ENCODE data around the gene TNNT1.

The TNNT1 gene

DNA sequence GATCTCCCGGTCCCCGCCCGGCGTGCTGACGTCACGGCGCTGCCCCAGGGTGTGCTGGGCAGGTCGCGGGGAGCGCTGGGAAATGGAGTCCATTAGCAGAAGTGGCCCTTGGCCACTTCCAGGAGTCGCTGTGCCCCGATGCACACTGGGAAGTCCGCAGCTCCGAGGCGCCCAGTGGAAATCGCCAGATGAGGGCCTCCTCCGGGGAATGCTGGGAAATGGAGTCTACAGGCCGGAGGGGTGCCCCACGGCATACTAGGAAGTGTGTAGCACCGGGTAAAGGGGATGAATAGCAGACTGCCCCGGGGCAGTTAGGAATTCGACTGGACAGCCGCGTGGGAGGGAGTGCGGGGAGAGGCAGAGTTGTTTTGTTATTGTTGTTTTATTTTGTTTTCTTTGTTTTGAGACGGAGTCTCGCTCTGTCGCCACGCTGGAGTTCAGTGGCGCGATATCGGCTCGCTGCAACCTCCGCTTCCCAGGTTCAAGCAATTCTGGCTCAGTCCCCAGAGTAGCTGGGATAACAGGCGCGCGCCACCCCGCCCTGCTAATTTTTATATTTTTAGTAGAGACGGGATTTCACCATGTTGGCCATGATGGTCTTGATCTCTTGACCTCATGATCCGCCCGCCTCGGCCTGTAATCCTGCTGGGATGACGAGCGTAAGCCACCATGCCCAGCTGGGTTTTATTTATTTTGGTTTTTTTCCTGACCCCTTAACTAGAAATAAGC lies 31.2 kb downstream of the TNNT1 start (continued):
- TF ChIP-seq, protein P1, sequence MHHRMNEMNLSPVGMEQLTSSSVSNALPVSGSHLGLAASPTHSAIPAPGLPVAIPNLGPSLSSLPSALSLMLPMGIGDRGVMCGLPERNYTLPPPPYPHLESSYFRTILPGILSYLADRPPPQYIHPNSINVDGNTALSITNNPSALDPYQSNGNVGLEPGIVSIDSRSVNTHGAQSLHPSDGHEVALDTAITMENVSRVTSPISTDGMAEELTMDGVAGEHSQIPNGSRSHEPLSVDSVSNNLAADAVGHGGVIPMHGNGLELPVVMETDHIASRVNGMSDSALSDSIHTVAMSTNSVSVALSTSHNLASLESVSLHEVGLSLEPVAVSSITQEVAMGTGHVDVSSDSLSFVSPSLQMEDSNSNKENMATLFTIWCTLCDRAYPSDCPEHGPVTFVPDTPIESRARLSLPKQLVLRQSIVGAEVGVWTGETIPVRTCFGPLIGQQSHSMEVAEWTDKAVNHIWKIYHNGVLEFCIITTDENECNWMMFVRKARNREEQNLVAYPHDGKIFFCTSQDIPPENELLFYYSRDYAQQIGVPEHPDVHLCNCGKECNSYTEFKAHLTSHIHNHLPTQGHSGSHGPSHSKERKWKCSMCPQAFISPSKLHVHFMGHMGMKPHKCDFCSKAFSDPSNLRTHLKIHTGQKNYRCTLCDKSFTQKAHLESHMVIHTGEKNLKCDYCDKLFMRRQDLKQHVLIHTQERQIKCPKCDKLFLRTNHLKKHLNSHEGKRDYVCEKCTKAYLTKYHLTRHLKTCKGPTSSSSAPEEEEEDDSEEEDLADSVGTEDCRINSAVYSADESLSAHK (tag by site-specific recombination; IDR thresholded peaks at IDR 0.05): peak; percentile 57; the same call in 1 of the 2 replicates
- TF ChIP-seq ZNF624 (tag by site-specific recombination; IDR thresholded peaks at IDR 0.05): no peak
- peak; percentile 74 for TF ChIP-seq GLIS1 (tag by site-specific recombination; IDR thresholded peaks at IDR 0.05)
- TF ChIP-seq ZSCAN23 (tag by site-specific recombination; IDR thresholded peaks at IDR 0.05): no peak
- TF ChIP-seq ZFP41 (tag by site-specific recombination; IDR thresholded peaks at IDR 0.05; ENCODE audit: borderline replicate concordance): no peak
- TF ChIP-seq ZNF560 (tag by site-specific recombination; IDR thresholded peaks at IDR 0.05; ENCODE audit: borderline replicate concordance): no peak
- TF ChIP-seq ZFHX2 (tag by site-specific recombination; conservative IDR thresholded peaks at IDR 0.05): peak; percentile 73
- no peak for TF ChIP-seq ZNF449 (tag by site-specific recombination; IDR thresholded peaks at IDR 0.05)
- no peak for TF ChIP-seq PRDM1 (tag by site-specific recombination; IDR thresholded peaks at IDR 0.05)
- peak; percentile 40 for TF ChIP-seq ZBTB8A (tag by site-specific recombination; IDR thresholded peaks at IDR 0.05)
- TF ChIP-seq ZNF585B (tag by site-specific recombination; IDR thresholded peaks at IDR 0.05): no peak
- no peak for TF ChIP-seq KLF1 (tag by site-specific recombination; IDR thresholded peaks at IDR 0.05)
- TF ChIP-seq ZNF404 (tag by site-specific recombination; IDR thresholded peaks at IDR 0.05): no peak
- TF ChIP-seq ZNF10 (tag by site-specific recombination; IDR thresholded peaks at IDR 0.05): no peak; the same call in 1 of the 2 replicates
- no peak for TF ChIP-seq ZNF292 (tag by site-specific recombination; IDR thresholded peaks at IDR 0.05; ENCODE audit: borderline replicate concordance, low read depth)
- no peak for TF ChIP-seq HOXD13 (CRISPR knock-in tag; IDR thresholded peaks at IDR 0.05; ENCODE audit: borderline replicate concordance)
- TF ChIP-seq, protein P2, sequence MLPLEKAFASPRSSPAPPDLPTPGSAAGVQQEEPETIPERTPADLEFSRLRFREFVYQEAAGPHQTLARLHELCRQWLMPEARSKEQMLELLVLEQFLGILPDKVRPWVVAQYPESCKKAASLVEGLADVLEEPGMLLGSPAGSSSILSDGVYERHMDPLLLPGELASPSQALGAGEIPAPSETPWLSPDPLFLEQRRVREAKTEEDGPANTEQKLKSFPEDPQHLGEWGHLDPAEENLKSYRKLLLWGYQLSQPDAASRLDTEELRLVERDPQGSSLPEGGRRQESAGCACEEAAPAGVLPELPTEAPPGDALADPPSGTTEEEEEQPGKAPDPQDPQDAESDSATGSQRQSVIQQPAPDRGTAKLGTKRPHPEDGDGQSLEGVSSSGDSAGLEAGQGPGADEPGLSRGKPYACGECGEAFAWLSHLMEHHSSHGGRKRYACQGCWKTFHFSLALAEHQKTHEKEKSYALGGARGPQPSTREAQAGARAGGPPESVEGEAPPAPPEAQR (tag by site-specific recombination; IDR thresholded peaks at IDR 0.05): no peak
- TF ChIP-seq ZFP37 (tag by site-specific recombination; IDR thresholded peaks at IDR 0.05): peak; percentile 61
- TF ChIP-seq ZBTB1 (tag by site-specific recombination; IDR thresholded peaks at IDR 0.05): no peak
- TF ChIP-seq ZNF394 (tag by site-specific recombination; IDR thresholded peaks at IDR 0.05; ENCODE audit: borderline replicate concordance): peak; percentile 84; the same call in 1 of the 2 replicates
- TF ChIP-seq BCL6B (tag by site-specific recombination; IDR thresholded peaks at IDR 0.05): no peak
- no peak for TF ChIP-seq ZBTB7A (tag by site-specific recombination; IDR thresholded peaks at IDR 0.05; ENCODE audit: low read depth)
- TF ChIP-seq KLF16 (tag by site-specific recombination; IDR thresholded peaks at IDR 0.05): peak; percentile 71
- no peak for TF ChIP-seq ZNF426 (tag by site-specific recombination; IDR thresholded peaks at IDR 0.05)
- TF ChIP-seq ZNF266 (tag by site-specific recombination; IDR thresholded peaks at IDR 0.05; ENCODE audit: low read depth): no peak
- TF ChIP-seq KLF7 (tag by site-specific recombination; IDR thresholded peaks at IDR 0.05; ENCODE audit: borderline replicate concordance): peak; percentile 41; the same call in 1 of the 2 replicates
- TF ChIP-seq, protein P3, sequence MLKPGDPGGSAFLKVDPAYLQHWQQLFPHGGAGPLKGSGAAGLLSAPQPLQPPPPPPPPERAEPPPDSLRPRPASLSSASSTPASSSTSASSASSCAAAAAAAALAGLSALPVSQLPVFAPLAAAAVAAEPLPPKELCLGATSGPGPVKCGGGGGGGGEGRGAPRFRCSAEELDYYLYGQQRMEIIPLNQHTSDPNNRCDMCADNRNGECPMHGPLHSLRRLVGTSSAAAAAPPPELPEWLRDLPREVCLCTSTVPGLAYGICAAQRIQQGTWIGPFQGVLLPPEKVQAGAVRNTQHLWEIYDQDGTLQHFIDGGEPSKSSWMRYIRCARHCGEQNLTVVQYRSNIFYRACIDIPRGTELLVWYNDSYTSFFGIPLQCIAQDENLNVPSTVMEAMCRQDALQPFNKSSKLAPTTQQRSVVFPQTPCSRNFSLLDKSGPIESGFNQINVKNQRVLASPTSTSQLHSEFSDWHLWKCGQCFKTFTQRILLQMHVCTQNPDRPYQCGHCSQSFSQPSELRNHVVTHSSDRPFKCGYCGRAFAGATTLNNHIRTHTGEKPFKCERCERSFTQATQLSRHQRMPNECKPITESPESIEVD (tag by site-specific recombination; IDR thresholded peaks at IDR 0.05): no peak
- TF ChIP-seq ZNF366 (tag by site-specific recombination; conservative IDR thresholded peaks at IDR 0.05): peak; percentile 50; the same call in 1 of the 2 replicates
- TF ChIP-seq ZNF654 (tag by site-specific recombination; IDR thresholded peaks at IDR 0.05; ENCODE audit: low read depth): no peak
- TF ChIP-seq ZNF24 (tag by site-specific recombination; IDR thresholded peaks at IDR 0.05): no peak
- TF ChIP-seq ZNF354C (tag by site-specific recombination; IDR thresholded peaks at IDR 0.05; ENCODE audit: borderline replicate concordance, low read depth): no peak
- TF ChIP-seq ZNF792 (tag by site-specific recombination; IDR thresholded peaks at IDR 0.05): peak; percentile 74; the same call in 1 of the 2 replicates
- TF ChIP-seq ZNF600 (tag by site-specific recombination; IDR thresholded peaks at IDR 0.05): peak; percentile 88; the same call in 1 of the 2 replicates
